ENCODE data around the gene KAZN.

The KAZN gene

DNA sequence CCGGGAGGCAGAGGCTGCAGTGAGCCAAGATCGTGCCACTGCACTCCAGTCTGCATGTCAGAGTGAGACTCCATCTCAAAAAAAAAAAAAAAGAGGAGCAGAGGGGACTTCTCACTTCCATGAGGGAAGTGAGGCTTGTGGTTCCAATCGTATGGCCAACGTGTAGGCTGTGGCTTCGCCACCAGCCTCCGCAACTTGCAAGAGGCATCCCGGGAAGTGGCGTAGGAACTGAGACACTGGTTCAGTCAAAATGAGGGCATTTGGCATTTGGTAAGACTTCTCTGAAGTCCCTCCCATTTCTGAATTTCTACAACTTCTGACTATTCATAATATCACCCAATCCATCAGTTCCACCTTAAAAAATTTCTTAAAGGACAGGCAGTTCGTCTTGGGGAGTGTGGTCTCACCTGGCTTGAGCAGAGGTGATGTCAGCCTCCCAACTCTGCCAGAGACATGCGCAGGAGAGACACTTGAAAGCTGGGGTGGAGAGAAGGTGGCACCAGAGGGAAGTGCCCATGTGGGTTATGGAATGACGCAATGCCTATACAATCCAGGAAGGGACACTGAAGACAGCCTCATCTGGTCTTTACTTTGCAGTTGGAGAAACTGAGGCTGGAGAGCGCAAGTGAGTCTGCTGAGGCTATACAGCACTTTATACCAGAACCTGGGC lies 17.2 kb downstream of the KAZN start:
- no peak for DNase-seq

DNA sequence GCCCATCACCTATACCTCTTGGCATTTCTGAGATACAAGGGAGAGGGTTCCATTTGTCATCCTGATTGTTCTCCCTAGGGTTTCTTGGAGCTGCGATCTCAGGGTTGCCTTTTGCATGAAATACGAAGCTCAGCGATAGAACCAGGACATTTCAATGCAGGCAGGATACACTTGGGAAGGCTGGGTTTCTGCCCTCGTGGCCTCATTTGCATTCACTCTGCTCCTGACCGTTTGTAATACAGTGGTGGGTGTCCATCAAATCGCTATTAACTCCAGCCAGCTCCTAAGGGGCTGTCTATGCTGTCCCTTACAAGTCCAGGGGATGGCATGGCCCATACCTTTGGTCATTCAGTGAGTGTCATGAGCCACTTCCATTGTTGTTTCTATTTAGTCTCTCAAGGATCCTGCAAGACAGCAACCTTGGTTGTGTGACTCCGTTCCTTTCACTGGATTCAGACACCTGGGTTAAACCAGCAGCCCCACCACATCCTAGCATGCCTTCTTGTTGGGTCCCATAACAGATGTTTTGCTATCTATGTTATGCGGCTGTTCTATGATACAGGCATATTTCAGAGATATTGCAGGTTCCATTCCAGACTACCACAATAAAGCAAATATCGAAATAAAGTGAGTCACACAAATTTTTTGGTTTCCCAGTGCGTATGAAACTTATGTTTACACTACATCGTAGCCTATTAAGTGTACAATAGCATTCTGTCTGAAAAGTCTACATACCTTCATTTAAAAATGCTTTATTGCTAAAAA lies 18.3 kb downstream of the KAZN start:
- DNase-seq = no peak

- no peak for DNase-seq
Measured at GRCh38 chr1:14617791-14618190, 19.3 kb downstream of the KAZN start.

DNA sequence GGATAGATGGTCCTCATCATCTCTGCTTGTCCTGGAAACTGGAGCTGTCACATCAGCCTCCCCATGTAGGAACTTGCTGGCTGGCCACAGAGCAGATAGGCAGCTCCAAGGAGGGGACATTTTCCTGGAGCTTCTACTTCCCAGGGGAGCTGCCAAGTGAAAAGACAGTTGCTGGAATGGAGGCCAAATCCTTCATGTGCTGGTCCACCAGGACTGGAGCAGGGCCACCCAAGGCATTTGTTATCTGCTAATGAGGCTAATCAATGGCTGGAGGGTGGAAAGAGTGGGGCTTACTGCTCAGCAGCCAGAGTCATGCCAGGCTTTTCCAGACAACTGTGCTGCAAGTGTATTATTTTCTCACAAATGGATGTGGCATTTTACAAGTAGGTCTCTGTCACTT lies 22.5 kb downstream of the KAZN start:
- DNase-seq = no peak

GRCh38 chr1:14623090-14623489 lies 24.6 kb downstream of the KAZN start:
- DNase-seq = no peak

- DNase-seq = no peak
Measured at GRCh38 chr1:14624941-14625340, 26.5 kb downstream of the KAZN start.

- DNase-seq = no peak
Measured at GRCh38 chr1:14625572-14625971, 27.1 kb downstream of the KAZN start.

- DNase-seq = no peak
Measured at GRCh38 chr1:14625996-14626395, 27.5 kb downstream of the KAZN start.

DNA sequence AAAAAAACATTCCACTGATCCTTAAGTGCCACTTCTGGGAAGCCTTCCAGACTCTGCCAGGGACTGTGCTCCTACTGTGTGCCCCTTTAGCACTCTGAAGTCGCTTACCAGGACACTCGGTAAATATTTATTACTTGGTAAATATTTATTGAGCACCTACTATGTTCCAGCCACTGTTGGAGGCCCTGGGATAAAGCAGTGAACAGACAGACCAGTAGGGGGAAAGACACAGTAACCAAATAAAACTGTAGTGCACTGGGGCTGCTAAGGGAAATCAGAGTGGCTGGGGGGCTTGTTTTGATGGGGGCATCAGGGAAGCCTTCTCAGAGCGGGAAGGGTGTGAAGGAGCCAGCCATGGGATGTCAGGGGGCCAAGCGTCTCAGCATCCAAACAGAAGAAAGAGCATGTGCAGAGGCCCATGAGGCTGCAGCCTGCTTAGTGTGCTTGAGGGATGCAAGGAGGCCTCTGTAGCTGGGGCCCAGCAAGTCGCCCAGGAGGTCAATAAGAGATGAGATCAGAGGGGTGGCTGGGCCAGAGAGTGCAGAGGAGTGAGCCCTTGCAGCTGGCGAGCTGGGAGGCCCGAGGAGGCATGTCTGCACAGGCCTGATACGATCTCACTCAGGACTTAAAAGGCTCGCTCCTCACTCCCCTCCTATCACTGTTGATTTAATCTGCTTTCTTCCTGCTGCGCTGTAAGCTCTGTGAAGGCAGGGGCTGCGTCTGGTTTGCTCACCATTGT lies 28.6 kb downstream of the KAZN start:
- DNase-seq = no peak

GRCh38 chr1:14627608-14628489 lies 29.4 kb downstream of the KAZN start:
- no peak for DNase-seq

- no peak for DNase-seq
Measured at GRCh38 chr1:14629363-14630014, 31.0 kb downstream of the KAZN start.

GRCh38 chr1:14630986-14631385 lies 32.5 kb downstream of the KAZN start:
- no peak for DNase-seq

- DNase-seq = no peak
Measured at GRCh38 chr1:14631421-14631820, 32.9 kb downstream of the KAZN start.

DNA sequence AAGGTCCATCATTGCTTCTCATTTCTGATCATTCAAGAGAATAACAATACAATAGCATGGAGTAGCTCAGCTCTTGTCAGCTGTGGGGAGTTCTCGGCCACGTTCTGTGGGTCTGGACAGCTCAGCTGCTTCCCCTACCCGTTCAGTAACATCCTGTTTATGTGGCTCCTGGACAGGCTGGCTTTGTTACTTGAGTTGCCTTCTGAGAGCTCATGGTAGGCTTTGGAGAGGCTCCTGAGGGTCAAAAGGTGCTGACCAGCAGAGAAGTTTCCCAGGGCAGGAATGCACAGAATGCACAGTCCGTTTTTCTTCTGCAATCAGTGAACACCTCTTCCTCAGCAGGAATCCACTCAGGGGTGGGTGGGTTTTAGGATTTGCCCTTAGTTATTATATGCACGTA lies 36.0 kb downstream of the KAZN start:
- DNase-seq = no peak

DNA sequence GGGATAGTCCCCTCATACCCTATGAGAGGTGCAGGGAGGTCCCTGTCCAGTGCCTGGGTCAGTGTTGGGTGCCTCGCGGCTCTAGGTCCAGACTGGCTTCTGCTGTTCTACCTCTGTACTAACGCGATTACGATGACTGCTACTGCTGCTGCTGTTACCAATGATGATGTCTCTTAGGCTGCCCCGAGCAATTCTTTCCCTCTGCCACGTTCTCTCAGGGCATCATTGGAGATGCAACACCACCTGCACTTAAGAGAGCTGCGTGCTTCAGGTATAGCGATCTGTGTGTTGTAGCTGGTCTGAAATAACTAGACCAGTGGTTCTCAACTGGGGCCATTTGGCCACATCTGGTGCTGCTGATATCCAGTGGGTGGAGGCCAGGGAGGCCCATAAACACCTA lies 36.9 kb downstream of the KAZN start:
- DNase-seq = no peak

DNA sequence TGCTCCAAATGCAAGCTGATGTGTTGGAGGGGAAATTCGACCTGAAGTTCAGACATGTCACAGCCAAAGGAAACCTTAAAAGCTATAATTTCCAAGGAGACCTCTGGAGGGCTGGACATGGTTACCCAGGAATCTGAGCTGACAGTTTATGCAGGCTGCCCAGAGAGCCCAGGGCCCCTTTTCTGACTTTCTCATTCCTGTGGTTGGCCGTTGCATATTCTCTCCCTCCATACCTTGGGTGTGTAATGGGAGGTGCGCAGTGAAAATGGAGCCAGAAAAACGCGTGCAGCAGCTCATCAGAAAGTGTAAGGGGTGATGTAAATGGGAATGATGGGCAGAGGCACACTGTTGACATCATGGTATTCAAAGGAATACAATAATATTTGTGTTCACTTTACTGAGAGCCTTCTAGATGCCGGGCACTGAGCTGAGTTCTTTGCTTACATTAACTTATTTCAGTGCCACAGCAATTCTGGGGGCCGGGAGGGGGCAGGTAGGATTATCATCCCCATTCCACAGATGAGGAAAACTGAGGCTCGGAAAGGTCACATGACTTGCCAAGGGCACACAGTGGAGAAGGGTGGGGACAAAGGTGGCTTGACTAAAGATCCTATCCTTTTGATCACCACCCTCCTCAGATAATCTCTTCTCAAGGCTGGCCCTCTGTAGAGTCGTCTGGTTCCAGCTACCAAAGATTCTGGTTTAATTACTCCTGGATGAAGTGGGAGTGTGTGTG lies 38.6 kb downstream of the KAZN start:
- no peak for DNase-seq

GRCh38 chr1:14639291-14640050 lies 41.0 kb downstream of the KAZN start:
- DNase-seq = no peak

GRCh38 chr1:14642712-14643111 lies 44.2 kb downstream of the KAZN start:
- DNase-seq = no peak

DNA sequence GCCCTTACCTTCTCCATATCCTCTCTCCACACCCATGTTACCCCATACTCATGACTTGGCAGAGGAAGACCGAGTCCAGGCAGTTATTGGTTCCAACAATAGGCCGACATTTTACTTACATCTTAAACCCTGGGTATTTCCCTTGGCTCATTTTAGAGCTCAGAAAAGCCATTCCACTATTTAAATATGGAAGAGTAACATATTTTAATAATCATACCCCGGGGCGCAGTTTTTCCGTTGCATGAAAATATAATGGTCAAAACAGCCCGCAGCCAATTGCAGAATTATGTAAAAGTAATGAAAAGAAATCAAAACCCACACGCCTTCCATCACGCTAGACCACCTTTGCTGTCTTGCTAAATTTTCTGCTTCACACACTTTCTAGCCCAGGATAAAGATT lies 48.5 kb downstream of the KAZN start:
- no peak for DNase-seq

DNA sequence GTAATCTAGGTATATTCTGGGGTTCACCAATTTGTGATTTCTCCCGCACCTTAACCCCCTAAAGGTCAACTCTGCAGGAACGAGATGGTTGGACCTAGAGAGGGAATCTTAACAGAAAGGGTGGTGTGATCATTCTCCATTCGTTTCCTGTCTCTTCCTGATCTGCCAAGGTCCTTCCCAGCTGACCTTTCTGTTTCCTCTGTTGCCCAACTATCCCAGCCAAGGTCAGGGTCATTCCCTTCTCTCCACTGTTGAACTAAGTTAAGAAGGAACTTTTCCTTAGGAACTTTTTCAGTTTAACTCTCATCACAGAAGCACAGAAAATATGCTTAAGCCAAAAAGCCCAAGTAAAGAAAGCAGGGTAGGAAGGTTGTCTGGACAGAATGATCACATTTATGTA lies 49.3 kb downstream of the KAZN start:
- DNase-seq = no peak

- DNase-seq = no peak
Measured at GRCh38 chr1:14648391-14648790, 49.9 kb downstream of the KAZN start.

Data from DMS 273 treated with DMSO at 0.1 percent for 48 hours (cell line).